HG02588 (cell line): ENCODE measurements around the gene SIPA1L3.

ENCODE experiments used
- ATAC-seq: cut with Tn5 transposase; IDR thresholded peaks from one replicate; pipeline ENCODE4 v1.9.1; 2021; ENCODE audit warnings: mild to moderate bottlenecking, moderate library complexity; ENCODE audit not compliant: unreplicated experiment

The SIPA1L3 gene

DNA sequence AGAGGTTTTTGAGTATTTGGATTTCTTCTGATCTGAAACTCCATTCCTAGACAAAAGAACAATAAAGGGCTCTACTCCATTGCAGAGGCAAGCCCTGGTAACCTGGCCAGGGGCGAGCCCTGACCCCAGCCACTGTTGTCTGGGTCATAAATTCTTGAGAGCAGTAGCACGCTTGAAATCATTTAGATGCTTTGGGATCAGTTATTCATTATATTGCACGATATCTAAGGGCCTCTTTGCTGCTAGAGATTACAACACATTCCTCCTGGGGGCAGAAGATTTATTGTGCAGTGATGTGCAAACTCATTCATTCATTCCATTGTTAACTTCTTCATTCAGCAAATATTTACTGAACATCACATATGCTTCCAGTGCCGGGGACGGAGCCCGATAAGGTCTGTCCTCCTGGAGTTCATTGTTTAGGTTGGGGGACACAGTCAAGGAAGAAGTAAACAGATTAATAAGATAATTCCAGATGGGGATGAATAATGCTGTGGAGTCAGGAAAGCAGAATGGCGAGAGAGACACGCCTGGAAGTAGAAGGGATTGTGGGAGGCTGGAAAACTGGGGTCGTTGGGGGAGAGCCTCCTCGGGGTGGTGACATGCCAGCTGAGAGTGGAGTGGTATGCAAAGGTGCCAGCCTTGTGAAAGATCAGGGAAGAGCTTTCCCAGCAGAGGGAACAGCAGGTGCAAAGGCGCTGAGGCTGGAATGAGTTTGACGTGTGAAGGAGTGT is 34.9 kb downstream of the SIPA1L3 start:
- no peak for ATAC-seq

DNA sequence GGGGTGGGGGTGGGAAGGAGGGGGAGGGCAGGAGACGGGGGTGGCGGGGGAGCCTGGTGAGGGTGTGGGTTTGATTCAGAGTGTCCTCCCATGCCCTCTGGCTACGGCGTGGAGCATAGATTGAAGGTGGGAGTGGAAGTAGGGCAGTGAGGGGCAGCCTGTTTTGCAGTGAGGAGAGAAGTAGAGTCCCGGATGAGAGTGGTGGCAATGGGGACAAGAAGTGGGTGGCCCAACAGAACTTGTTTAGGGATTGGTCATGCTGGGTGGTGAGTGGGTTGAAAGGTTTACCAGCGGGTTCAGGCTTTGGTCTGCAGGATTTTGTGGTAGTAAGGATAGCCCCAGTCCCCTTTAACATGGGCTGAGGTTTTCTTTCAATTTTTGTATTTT is 35.5 kb downstream of the SIPA1L3 start:
- no peak for ATAC-seq

DNA sequence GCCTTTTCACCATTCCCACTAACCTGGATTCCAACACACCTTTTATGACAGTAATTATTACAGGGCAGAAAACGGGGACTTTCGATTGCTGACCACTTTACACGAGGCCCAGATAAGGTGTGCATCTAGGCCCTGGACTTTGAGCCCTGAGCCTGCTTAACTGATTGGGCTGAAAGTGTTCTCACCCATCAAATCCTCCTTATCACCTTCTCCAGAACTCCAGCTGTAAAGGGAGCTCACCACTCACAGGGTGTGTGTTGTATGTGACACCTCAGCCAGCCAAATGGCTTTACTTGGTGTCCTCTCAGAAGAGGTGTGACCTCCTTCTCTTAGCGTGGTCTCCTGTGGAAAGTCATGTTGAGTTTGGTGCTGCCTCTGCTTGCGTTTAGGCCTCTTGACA is 36.5 kb downstream of the SIPA1L3 start:
- no peak for ATAC-seq

DNA sequence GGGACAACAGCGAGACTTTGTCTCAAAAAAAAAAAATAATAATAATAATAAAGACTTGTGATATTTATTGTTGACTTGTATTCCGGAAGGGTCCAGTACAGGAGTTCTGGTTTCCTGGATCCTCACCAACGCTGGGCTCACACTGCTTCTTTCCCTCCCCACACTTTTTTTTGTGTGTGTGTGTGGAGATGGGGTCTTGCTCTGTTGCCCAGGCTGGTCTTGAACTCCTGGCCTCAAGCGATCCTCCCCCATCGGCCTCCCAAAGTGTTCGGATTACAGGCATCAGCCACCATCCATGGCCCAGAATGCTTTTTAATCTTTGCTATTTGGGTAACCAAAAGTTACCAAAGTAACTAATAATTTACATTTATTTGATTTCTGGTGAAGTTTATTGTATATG is 39.1 kb downstream of the SIPA1L3 start:
- no peak for ATAC-seq

DNA sequence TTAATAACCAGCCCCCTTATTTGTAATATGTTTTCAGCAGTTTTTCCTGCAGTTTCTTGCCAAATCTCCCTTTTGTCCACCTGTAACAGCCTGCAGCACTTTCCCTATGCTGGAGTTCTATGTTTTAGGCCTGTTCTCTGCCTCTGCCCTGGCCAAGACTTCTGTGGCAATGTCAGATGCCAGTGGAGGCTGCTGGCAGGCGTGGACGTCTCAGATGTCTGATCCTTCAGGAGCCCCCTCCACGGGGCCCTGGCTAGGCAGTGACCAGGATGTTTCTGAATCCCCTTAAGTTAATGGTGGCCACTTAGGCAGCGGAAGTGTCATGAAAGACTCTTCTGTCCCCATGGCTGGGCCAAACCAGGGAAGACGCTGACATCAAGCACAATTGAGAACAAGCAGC is 40.8 kb downstream of the SIPA1L3 start:
- ATAC-seq: no peak

DNA sequence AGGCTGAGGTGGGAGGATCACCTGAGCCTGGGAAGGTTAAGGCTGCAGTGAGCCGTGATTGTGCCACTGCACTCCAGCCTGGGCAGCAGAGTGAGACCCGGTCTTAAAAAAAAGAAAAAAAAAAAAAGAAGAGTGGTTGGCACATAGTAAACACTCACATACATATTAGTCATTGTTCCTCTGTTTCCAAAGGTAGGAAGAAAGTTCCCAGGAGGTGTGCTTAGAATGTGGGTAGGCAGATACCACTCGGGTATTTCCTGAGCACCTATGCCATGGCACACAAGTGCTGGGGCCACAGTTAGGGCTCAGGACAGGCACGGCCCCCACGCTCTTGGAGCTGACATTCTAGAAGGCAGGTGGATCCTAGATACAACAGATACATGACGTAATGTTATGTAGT is 41.4 kb downstream of the SIPA1L3 start:
- ATAC-seq: no peak

DNA sequence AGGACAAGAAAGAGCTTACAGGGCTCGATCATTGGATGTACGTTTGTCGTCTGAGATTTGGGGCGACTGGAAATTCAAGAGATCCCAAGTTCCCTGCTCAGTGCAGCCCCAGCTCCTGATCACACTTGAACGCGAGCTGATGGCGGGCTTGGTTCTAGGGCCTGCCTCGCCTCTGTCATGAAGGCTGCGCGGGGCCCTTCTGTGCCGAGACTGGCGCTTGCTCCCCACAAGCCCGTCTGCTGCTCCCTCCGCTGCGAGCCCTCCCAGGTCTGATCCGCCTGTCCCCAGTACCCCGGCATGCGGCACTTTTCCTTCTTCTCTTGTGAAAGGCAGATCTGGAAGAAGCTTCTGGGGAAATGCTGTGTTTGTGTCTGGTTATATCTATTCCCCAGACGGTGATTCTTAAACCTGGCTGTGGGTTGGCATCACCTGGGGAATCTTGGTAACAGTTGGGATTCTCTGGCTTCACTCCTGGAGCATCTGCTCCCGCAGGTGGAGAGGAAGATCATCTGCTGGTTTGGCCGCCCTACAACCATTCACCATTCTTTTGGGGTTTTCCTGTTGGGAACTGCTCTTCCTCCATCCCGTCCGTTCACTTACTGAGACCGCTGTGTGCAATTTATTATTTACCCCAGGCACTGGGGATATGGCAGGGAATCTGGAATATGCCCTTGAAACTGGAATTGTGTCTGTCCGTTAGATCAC is 43.6 kb downstream of the SIPA1L3 start:
- ATAC-seq: no peak

DNA sequence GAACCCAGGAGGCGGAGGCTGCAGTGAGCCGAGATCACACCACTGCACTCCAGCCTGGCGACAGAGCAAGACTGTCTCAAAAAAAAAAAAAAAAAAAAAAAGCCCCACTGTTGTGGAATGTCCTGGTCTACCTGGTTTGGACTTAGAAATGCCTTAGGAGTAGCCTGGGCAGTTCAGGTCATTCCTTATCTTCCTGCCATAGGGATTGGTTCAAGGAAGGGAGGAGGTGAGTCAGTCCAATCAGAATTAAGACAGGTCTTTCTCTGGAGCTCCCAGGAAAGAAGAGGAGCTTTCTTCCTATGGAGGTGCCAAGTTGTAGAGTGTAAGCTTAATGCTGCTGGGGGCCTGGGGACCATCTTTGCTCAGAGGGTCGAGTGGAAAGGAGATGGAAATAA is 44.8 kb downstream of the SIPA1L3 start:
- ATAC-seq: no peak

DNA sequence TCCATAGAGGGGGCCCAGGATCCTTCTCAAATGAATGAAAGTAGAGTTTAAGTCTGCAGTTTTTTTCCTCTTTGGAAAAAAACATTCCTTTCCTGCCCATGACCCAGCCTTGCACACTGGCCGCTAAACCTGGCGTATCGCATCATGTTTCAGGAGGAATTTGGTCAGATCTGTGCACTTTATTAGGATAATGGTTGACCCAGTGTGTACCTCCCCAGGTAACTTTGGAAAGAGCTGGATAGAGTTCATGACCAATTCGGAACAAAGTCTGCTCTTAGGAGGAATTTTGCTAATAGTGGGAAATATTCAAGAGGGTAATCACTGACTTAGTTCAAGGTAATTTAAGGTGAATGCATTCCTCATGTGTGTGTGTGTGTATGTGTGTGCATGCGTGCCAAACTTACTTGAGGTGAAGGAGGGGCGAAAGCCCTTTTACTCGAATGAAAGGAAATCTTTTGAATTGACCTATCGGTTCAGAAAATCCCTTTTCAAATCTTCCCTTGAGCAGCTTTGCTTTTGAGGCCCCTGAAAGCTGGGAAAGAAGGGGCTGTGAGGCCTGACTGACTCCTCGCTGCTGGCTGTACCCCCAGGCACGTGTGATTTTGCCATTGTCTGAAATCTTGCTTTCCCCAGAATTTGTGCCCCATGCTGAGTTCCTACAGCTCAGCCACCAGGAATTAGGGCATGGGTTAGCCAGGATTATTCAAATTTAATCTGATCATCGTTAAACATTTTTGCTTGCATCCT is 46.3 kb downstream of the SIPA1L3 start:
- ATAC-seq: no peak

DNA sequence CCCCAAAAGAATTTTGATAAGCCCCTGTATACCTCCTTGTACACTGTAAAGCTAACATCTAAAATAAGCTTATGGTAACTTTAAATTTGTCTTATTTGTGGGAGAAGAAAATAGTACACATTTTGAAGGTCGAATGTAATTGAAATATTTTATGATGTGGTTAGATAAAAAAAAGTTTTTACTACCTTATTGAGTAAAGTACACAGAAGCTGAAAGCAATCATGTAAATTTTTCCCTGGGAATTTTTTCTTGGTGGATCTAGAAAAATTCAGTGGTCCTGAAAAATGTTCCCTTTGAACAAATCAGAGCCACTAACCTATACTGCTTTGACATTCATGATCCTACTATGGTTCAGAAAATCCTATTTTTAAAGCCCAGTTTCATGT is 46.9 kb downstream of the SIPA1L3 start:
- no peak for ATAC-seq

DNA sequence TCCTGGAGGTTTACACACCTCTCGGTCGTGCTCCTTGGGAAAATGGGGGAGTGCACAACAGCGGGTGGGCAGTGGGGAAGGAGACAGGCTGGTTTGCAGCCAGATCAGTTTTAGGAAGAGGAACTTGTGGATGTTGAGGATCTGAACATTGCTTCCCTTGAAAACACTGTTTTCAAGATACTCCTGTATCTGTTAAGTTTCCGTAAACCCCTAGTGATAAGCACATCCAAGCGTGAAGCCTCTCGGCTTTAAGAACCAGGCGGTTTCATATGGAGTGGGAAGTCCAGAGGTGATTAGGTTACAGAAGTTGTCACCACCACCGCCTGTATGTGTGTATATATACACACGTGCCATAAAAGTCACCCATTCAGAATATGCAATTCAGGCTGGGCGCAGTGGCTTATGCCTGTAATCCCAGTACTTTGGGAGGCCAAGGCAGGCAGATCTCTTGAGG is 47.4 kb downstream of the SIPA1L3 start:
- no peak for ATAC-seq

DNA sequence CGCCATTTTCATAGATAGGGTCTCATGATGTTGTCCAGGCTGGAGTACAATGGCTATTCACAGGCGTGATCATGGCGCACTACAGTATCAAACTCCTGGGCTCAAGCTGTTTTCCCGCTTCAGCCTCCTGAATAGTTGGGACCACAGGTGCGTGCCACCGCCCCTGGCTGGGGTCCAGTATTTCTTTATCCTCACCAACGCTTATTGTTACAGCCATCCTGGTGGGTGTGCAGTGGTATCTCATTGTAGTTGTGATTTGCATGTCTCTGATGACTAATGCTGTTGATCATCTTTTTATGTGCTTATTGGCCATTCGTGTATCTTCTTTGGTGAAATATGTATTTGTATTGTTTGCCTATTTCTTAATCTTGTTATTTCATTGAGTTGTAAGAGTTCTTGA is 49.0 kb downstream of the SIPA1L3 start:
- no peak for ATAC-seq

DNA sequence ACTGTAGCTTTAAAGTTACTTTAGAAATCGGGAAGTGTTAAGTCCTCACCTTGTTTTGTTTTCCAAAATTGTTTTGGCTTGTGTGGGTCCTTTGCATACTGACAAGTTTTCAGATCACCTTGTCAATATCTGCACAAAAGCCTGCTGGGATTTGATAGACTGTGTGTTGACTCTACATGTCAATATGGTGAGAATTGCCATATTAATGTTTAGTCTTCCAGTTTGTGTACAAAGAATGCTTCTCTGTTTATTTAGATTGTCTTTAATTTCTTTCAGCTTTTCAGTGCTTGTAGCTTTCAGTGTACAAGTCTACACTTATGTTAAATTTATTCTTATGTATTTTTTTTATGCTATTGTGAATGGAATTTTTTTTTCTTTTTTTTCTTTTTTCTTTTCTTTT is 50.2 kb downstream of the SIPA1L3 start:
- no peak for ATAC-seq

DNA sequence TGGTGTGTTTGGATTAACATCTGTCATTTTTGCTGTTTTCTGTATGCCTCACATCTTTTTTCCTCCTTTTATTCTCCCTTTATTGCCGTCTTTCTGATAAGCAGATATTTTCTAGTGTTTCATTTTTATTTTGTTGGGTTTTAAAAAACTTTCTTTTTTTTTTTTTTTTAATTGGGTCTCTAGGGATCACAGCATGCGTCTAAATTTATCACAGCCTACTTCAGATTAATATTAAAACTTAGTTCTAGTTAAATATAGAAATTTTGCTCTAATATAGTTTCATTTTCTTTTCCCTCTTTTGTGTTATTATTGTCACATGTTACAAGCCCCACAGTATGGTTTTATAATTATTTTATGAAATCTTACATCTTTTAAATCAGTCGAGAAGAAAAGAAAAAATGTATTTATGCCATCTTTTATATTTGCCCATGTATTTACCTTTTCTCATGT is 52.7 kb downstream of the SIPA1L3 start:
- no peak for ATAC-seq

DNA sequence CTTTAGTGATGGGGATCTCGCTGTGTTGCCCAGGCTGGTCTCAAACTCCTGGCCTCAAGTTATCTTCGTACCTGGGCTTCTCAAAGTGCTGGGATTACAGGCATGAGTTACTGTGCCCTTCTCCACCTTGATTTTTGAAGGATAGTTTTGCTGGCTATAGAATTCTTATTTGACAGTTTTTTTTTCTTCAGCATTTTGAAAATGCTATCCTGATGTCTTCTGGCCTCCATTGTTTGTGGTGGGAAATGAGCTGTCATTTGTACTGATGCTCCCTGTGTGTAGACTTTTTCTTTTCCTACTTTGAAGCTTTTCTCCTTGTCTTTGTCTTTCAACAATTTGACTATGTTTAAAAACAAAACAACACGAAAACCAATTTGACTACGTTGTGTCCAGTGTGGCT is 54.2 kb downstream of the SIPA1L3 start:
- ATAC-seq: no peak

DNA sequence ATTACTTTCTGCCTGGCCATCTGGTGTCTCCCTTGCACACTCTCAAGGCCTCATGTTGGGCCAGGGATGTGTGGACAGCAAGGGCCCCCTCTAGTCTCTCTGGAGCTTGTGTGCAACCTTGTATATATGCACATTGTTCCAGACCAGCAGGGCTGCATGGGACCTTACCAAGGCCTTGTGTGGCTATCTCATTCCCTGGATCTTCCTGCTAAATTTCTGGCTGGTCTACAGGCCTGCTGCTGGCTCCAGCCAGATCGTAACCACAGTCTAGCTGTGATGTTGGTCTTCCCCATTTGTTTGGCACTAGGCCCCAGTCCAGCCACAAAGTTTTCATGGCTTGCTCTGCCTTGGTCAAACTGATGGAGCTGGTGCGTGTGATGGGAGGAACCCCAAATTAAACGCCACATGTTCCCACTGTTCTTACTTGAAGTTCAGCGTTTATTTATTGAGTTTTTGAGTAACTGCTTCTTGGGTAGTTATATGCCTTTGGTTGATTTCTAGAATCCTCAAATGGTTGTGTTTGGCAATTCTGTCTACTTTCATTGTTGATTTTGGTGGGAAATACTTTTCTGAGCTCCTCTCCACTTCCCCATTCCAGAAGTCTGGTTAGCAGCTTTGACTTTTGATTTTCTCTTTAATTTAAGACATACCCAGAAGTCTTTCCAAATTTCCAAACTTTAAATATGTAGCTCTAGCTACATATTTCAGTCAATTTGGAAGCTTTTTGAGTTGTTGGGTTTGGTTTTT is 56.4 kb downstream of the SIPA1L3 start:
- no peak for ATAC-seq

DNA sequence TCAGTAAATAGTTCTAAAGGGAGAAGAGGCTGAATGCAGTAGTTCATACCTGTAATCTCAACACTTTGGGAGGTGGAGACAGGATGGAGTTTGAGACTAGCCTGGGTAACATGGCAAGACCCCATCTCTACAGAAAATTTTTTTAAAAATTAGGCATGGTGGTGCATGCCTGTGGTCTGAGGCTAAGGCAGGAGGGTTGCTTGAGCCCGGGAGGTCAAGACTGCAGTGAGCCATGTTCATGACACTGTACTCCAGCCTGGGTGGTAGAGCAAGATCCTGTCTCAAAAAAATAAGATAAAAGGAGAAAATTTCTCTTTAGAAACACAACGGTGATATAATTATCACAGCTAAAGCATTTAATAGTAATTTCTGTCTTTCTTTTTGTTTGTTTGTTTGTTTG is 57.1 kb downstream of the SIPA1L3 start:
- ATAC-seq: no peak

DNA sequence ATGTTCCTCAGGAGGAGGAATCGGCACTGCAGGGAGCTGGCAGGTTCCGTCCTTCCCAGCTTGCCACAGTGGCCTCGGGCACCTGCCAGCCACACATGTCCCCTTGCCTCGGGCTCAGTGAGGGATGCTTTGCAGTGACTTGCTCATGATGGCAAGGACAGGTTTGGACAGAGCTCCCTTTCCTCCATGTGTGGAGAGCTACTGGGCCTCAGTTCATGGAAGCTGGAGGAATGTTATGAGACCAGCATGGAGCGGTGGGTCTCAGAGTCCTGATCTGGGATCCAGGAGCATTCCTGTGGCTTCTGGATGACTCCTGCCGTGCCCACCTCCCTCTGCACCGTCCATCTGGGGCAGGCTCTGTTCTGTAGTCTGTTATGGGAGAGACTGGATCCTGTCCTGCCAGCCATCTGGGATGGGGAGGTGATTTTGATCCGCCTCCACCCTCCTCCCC is 59.2 kb downstream of the SIPA1L3 start:
- no peak for ATAC-seq

DNA sequence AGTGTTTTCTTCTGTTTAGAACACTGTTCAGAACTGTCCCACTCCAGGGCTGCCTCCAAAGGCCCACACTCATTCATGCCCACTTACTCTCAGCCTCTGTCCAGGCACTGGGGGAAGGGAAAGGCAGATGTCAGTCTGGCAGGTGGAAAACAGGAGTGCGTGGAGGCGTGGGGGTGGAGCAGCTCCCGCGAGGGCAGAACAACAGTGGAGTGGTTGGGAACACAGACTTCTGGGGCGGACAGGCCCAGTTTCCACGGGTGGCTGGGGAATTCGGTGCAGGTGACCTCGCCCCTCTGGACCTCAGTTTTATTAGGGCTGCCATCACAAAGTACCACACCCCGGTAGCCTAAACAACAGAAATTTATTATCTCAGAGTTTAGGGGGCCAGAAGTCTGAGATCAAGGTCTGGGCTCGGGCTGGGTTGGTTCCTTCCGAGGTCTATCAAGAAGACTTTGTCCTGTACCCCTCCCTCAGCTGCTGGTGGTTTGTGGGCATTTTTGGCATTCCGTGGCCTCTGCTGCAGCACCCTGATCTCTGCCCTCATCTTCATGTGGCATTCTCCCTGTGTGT is 59.7 kb downstream of the SIPA1L3 start:
- ATAC-seq: no peak

DNA sequence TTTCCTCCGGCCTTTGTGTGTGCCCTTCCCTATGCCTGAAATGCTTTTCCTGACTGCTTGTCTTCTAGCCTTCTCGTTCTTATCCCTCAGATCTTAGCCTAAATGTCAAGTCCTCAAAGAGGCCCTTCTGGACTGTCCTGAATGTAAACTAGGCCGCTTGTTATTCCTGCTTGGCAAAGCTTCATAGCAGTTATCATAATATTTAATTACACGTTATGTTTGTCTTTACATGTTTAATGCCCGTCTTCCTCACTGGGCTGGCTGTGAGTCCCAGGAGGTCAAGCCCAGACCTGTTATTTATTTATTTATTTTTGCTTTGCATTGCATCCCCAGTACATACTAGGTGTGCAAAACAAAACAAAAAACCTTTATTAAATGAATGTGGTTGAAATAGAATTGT is 62.7 kb downstream of the SIPA1L3 start:
- ATAC-seq: no peak

DNA sequence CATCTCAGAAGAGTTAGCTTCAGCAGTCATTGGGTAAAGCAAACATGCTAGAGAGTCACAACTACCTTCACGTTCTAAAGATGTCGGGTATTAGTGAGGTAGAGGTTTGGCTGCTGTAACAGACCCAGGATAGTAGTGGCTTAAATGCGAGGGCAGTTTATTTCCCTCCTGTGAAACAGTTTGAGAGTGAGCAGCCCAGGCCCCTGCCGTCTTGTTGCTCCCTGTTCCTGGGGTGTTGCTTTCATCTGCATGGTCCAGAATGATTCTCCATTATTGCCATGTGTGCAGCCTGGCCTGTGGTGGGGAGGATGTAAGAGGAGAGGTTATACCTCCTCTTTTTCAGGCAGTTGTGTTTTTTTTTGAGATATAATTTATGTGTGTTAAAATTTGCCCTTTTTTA is 63.7 kb downstream of the SIPA1L3 start:
- no peak for ATAC-seq
